HepG2 (cell line): ENCODE measurements around the gene SLC23A2. TPM values are rescaled to one million over a fixed set of nuclear protein-coding genes. Genes with fewer than 3 reads are reported as not detected.
A peak's percentile ranks its signal among the peaks of the same experiment; 100 is the strongest.

Source experiments
- AKAP8 ChIP-seq: sonication (generic); formaldehyde crosslinking; IDR thresholded peaks from 2 replicates; pipeline ENCODE4 v1.5.1; 2020; ENCODE audit warnings: mild to moderate bottlenecking, missing genetic modification reagents
- CENPX ChIP-seq: sonication (generic); formaldehyde crosslinking; IDR thresholded peaks from 2 replicates; pipeline ENCODE4 v1.9.0; 2021; ENCODE audit warnings: mild to moderate bottlenecking, missing genetic modification reagents, moderate library complexity
- CREM ChIP-seq, 2 experiments: sonication (generic) in 1 of 2; formaldehyde crosslinking in 1 of 2; IDR thresholded peaks; 2 replicates each; pipeline versions ENCODE4 v1.4.0 to v1.6.1; 2016 to 2020; ENCODE audit warnings: antibody characterized with exemption in 1 of 2, mild to moderate bottlenecking in 1 of 2, missing genetic modification reagents in 1 of 2
- DNMT1 ChIP-seq: sonication (generic); formaldehyde crosslinking; IDR thresholded peaks from 2 replicates; pipeline ENCODE4 v1.5.1; 2020; ENCODE audit warnings: mild to moderate bottlenecking, missing genetic modification reagents
- HCFC1 ChIP-seq: fragments of 150-350 bp; IDR thresholded peaks from 2 replicates; pipeline ENCODE4 v1.6.1; 2014; ENCODE audit warnings: low read depth, low read length
- KDM3A ChIP-seq: IDR thresholded peaks from 2 replicates; pipeline ENCODE4 v1.6.1; 2018; ENCODE audit warnings: low read depth, missing compliant biosample characterization
- MTF1 ChIP-seq: sonication (generic); formaldehyde crosslinking; IDR thresholded peaks from 2 replicates; pipeline ENCODE4 v1.5.0; 2020; ENCODE audit warnings: missing genetic modification reagents
- PBX3 ChIP-seq: sonication (generic); formaldehyde crosslinking; IDR thresholded peaks from 2 replicates; pipeline ENCODE4 v1.8.1; 2023; ENCODE audit warnings: missing genetic modification reagents, inconsistent platforms, borderline replicate concordance
- RARA ChIP-seq: IDR thresholded peaks from 2 replicates; pipeline ENCODE4 v1.6.1; 2016; ENCODE audit warnings: missing genetic modification reagents, missing compliant biosample characterization
- REST ChIP-seq, 2 experiments: IDR thresholded peaks; 2 replicates each; pipeline ENCODE4 v1.6.1; 2011 to 2012; ENCODE audit warnings: low read length in 2 of 2, borderline replicate concordance in 1 of 2, low read depth in 1 of 2, mild to moderate bottlenecking in 1 of 2, moderate library complexity in 1 of 2
- RORA ChIP-seq: sonication (generic); formaldehyde crosslinking; IDR thresholded peaks from 2 replicates; pipeline ENCODE4 v1.5.0; 2020; ENCODE audit warnings: mild to moderate bottlenecking, missing genetic modification reagents, moderate library complexity
- SATB2 ChIP-seq: sonication (generic); formaldehyde crosslinking; IDR thresholded peaks from 2 replicates; pipeline ENCODE4 v1.5.0; 2020; ENCODE audit warnings: missing genetic modification reagents
- SMYD3 ChIP-seq: sonication (generic); formaldehyde crosslinking; IDR thresholded peaks from 2 replicates; pipeline ENCODE4 v1.8.1; 2023; ENCODE audit warnings: mild to moderate bottlenecking, missing genetic modification reagents
- TCF7L2 ChIP-seq: IDR thresholded peaks from 2 replicates; pipeline ENCODE4 v1.6.1; 2011; ENCODE audit warnings: mild to moderate bottlenecking, low read depth, low read length, moderate library complexity
- THAP8 ChIP-seq: sonication (generic); formaldehyde crosslinking; IDR thresholded peaks from 2 replicates; pipeline ENCODE4 v1.5.1; 2020; ENCODE audit warnings: missing genetic modification reagents, mild to moderate bottlenecking, borderline replicate concordance
- U2AF1 ChIP-seq: fragments of 200-400 bp; formaldehyde crosslinking; optimal IDR thresholded peaks from 2 replicates; pipeline ENCODE3; 2017; ENCODE audit warnings: mild to moderate bottlenecking, low read depth, low read length
- ZBTB10 ChIP-seq: sonication (generic); formaldehyde crosslinking; IDR thresholded peaks from 2 replicates; pipeline ENCODE4 v1.4.0; 2020; ENCODE audit warnings: missing genetic modification reagents, borderline replicate concordance
- ZNF124 ChIP-seq: sonication (generic); formaldehyde crosslinking; IDR thresholded peaks from 2 replicates; pipeline ENCODE4 v1.4.0; 2020; ENCODE audit warnings: missing genetic modification reagents
- ZNF232 ChIP-seq: sonication (generic); formaldehyde crosslinking; IDR thresholded peaks from 2 replicates; pipeline ENCODE4 v1.4.0; 2020; ENCODE audit warnings: missing genetic modification reagents, borderline replicate concordance
- ZNF501 ChIP-seq: sonication (generic); formaldehyde crosslinking; IDR thresholded peaks from 2 replicates; pipeline ENCODE4 v1.5.1; 2020; ENCODE audit warnings: mild to moderate bottlenecking, moderate library complexity, missing genetic modification reagents
- ZNF674 ChIP-seq: sonication (generic); formaldehyde crosslinking; IDR thresholded peaks from 2 replicates; pipeline ENCODE4 v1.5.0; 2020; ENCODE audit warnings: low read depth, mild to moderate bottlenecking, missing genetic modification reagents
- ZNF784 ChIP-seq: sonication (generic); formaldehyde crosslinking; IDR thresholded peaks from 2 replicates; pipeline ENCODE4 v1.5.1; 2020; ENCODE audit warnings: missing genetic modification reagents, mild to moderate bottlenecking, borderline replicate concordance
- polyA plus RNA-seq, 8 experiments: library from polyadenylated mRNA; depleted of rRNA in 3 of 8; stranded (reverse) in 7 of 8; unstranded in 1 of 8; fragments of >200 nt; fragmentation: Illumina TruSeq in 4 of 8; extraction: Trizol in 4 of 8; gene quantifications; 2 replicates each; pipeline versions ENCODE4 v1.2.1 to v1.2.3, GENCODE V29; 2011 to 2016; ENCODE audit warnings: low read depth in 4 of 8, missing spikeins in 1 of 8, mixed read lengths in 1 of 8; ENCODE audit not compliant: insufficient read depth in 1 of 8
- total RNA-seq, 5 experiments: library from RNA; depleted of rRNA; stranded (reverse); fragments of >200 nt; fragmentation: Illumina TruSeq; extraction: Trizol; gene quantifications; 2 replicates each; pipeline ENCODE4 v1.2.3, GENCODE V29; 2016; ENCODE audit warnings: low read depth in 1 of 5

Gene SLC23A2
- total and polyA plus RNA-seq, 2 of the 13 experiments (the other 11 are each of a cell fraction or from before 2014, with no cell fraction given), result 42.2 to 51.2 TPM

GRCh38 chr20:4936851-4937406 lies 64.4 kb downstream of the SLC23A2 start (continued):
- TF ChIP-seq ZBTB10 (CRISPR knock-in tag), result no peak
- TF ChIP-seq RORA (CRISPR knock-in tag), result no peak
- no peak for TF ChIP-seq MTF1
- peak; percentile 88 for TF ChIP-seq CREM (IDR thresholded peaks at IDR 0.05)
- TF ChIP-seq CREM (CRISPR knock-in tag; IDR thresholded peaks at IDR 0.05), result no peak
- no peak for TF ChIP-seq ZNF232 (CRISPR knock-in tag)
- peak; percentile 90 for TF ChIP-seq RARA (CRISPR knock-in tag)
- no peak for TF ChIP-seq ZNF124
- TF ChIP-seq TCF7L2, result no peak
- TF ChIP-seq ZNF784 (CRISPR knock-in tag), result no peak; the same call in 1 of the 2 replicates
- TF ChIP-seq REST (IDR thresholded peaks at IDR 0.05; ENCODE audit: borderline replicate concordance in 1 of 2, low read depth in 1 of 2, low read length in 2 of 2), result no peak; a peak in 1 of 4 replicates
- TF ChIP-seq SMYD3 (CRISPR knock-in tag), result no peak
- no peak for TF ChIP-seq PBX3 (CRISPR knock-in tag)
- TF ChIP-seq CENPX (CRISPR knock-in tag), result no peak
- TF ChIP-seq AKAP8 (CRISPR knock-in tag), result no peak
- TF ChIP-seq U2AF1, result no peak
- peak; percentile 59; the same call in 1 of the 2 replicates for TF ChIP-seq ZNF501 (CRISPR knock-in tag)
- TF ChIP-seq DNMT1 (CRISPR knock-in tag), result no peak
- no peak for TF ChIP-seq HCFC1
- peak; percentile 77; the same call in 1 of the 2 replicates for TF ChIP-seq KDM3A (CRISPR knock-in tag)
- TF ChIP-seq SATB2 (CRISPR knock-in tag), result no peak
- no peak for TF ChIP-seq THAP8 (CRISPR knock-in tag)
- TF ChIP-seq ZNF674 (CRISPR knock-in tag), result no peak
